ENCODE data around the gene ADRA1B. TPM values are rescaled to one million over a fixed set of nuclear protein-coding genes. Genes with fewer than 3 reads are reported as not detected.

ADRA1B gene
- total RNA-seq, 1 experiment from 2014 or later = 8.3 TPM

DNA sequence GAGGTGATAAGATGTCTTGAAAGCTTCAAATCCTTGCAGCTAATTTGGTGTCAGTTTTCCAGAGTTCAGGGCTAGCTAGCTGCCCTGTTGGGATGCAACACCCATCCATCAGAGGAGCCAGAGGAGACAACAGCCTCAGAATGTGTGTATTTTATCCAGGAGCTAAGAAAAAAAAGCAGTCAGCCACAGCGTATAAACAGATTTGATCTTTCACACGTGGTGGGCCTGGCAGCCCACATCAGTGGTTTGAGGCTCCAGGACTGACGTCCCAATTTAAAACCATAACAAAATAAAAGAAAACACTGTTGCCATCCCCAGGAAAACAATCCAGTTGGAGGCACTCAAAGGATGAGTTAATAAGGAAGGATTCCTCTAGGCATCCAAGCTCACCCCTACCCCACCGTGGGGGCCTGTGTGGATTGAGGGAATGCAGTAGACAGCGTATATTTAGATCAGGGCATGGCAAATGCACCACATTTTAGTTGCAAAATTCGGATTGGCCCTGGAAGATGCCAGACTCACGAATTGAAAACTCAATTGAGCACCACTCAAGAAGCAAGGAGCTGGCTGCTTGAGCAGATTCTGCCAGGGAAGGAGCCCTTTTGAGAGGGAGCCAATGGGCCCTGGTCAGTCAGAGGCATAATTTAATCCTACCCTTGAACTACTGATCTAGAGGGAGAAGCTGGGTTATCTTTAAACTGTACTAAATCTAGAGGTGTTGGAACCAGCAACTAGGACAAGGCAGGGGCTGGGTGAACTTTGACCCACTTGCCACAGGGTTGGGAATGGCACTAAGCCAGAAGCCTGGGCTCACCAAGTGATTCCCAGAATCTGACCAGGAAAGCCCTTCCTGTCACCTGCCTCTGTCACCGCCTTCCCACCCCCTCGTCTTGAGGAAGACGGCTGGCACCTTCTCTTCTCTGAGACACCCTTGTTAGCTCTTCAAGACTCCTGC lies 17.5 kb downstream of the ADRA1B start:
- no peaks in the 10 kb centered on the region for H3K27me3 ChIP-seq (ENCODE audit: control insufficient read depth, insufficient read depth, low read length)
- H3K4me1 ChIP-seq (ENCODE audit: control insufficient read depth, insufficient read depth, low read length) = peaks cover 1% of the 10 kb centered on the region; the same call in 1 of the 2 replicates
- no peak for ATAC-seq
- no peak overlapping the region for H3K4me3 ChIP-seq (ENCODE audit: low read depth in 2 of 2, low read length in 2 of 2)
- CTCF ChIA-PET = no interaction called here
- no peak overlapping the region for H3K27ac ChIP-seq (ENCODE audit: low read length)
- H3K9me3 ChIP-seq (ENCODE audit: control insufficient read depth, insufficient read depth, low read depth, low read length) = no peaks in the 10 kb centered on the region
- no peak for DNase-seq (ENCODE audit: low read depth, low spot score)
- POLR2A ChIA-PET = no interaction called here
- no TSS peak for BruUV-seq (replicated peaks)
- no peaks in the 10 kb centered on the region for H3K36me3 ChIP-seq (ENCODE audit: control insufficient read depth, insufficient read depth, low read length)
- TF ChIP-seq POLR2AphosphoS5 (IDR thresholded peaks at IDR 0.05; ENCODE audit: low read depth, low read length) (no peak), SIN3A (IDR thresholded peaks at IDR 0.05; ENCODE audit: borderline replicate concordance, insufficient read depth, low read depth, low read length) (no peak), TCF7L2 (IDR thresholded peaks at IDR 0.05; ENCODE audit: low read depth, low read length) (no peak)
- TF ChIP-seq, protein P1, sequence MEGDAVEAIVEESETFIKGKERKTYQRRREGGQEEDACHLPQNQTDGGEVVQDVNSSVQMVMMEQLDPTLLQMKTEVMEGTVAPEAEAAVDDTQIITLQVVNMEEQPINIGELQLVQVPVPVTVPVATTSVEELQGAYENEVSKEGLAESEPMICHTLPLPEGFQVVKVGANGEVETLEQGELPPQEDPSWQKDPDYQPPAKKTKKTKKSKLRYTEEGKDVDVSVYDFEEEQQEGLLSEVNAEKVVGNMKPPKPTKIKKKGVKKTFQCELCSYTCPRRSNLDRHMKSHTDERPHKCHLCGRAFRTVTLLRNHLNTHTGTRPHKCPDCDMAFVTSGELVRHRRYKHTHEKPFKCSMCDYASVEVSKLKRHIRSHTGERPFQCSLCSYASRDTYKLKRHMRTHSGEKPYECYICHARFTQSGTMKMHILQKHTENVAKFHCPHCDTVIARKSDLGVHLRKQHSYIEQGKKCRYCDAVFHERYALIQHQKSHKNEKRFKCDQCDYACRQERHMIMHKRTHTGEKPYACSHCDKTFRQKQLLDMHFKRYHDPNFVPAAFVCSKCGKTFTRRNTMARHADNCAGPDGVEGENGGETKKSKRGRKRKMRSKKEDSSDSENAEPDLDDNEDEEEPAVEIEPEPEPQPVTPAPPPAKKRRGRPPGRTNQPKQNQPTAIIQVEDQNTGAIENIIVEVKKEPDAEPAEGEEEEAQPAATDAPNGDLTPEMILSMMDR (IDR thresholded peaks at IDR 0.05) = no peak
- TF ChIP-seq, protein P2, sequence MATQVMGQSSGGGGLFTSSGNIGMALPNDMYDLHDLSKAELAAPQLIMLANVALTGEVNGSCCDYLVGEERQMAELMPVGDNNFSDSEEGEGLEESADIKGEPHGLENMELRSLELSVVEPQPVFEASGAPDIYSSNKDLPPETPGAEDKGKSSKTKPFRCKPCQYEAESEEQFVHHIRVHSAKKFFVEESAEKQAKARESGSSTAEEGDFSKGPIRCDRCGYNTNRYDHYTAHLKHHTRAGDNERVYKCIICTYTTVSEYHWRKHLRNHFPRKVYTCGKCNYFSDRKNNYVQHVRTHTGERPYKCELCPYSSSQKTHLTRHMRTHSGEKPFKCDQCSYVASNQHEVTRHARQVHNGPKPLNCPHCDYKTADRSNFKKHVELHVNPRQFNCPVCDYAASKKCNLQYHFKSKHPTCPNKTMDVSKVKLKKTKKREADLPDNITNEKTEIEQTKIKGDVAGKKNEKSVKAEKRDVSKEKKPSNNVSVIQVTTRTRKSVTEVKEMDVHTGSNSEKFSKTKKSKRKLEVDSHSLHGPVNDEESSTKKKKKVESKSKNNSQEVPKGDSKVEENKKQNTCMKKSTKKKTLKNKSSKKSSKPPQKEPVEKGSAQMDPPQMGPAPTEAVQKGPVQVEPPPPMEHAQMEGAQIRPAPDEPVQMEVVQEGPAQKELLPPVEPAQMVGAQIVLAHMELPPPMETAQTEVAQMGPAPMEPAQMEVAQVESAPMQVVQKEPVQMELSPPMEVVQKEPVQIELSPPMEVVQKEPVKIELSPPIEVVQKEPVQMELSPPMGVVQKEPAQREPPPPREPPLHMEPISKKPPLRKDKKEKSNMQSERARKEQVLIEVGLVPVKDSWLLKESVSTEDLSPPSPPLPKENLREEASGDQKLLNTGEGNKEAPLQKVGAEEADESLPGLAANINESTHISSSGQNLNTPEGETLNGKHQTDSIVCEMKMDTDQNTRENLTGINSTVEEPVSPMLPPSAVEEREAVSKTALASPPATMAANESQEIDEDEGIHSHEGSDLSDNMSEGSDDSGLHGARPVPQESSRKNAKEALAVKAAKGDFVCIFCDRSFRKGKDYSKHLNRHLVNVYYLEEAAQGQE (IDR thresholded peaks at IDR 0.05; ENCODE audit: insufficient read depth in 1 of 2, low read depth in 2 of 2, low read length in 1 of 2) = no peak
- in situ Hi-C loops (cut with HindIII; ENCODE audit: low pct_unique_long_range_greater_than_20kb, low sequenced_read_pairs) = no loop called here
- intact Hi-C loops (cut with micrococcal nuclease; ENCODE audit: unreplicated experiment) = no loop called here

- ATAC-seq = no peak
- Histone ChIP-seq H3K4me3 (ENCODE audit: low read depth in 2 of 2, low read length in 2 of 2) (no peak overlapping the region), H3K9me3 (ENCODE audit: control insufficient read depth, insufficient read depth, low read depth, low read length) (no peaks in the 10 kb centered on the region), H3K27ac (ENCODE audit: low read length) (no peak overlapping the region), H3K27me3 (ENCODE audit: control insufficient read depth, insufficient read depth, low read length) (no peaks in the 10 kb centered on the region), H3K36me3 (ENCODE audit: control insufficient read depth, insufficient read depth, low read length) (no peaks in the 10 kb centered on the region), H3K4me1 (ENCODE audit: control insufficient read depth, insufficient read depth, low read length) (no peaks in the 10 kb centered on the region; the same call in none of the 2 replicates)
- DNase-seq (ENCODE audit: low read depth, low spot score) = no peak
- CTCF ChIA-PET = no interaction called here
- in situ Hi-C loops (cut with HindIII; ENCODE audit: low pct_unique_long_range_greater_than_20kb, low sequenced_read_pairs) = no loop called here
- intact Hi-C loops (cut with micrococcal nuclease; ENCODE audit: unreplicated experiment) = no loop called here
- BruUV-seq (replicated peaks) = no TSS peak
- POLR2A ChIA-PET = no interaction called here
- TF ChIP-seq POLR2AphosphoS5 (IDR thresholded peaks at IDR 0.05; ENCODE audit: low read depth, low read length) (no peak), SIN3A (IDR thresholded peaks at IDR 0.05; ENCODE audit: borderline replicate concordance, insufficient read depth, low read depth, low read length) (no peak), TCF7L2 (IDR thresholded peaks at IDR 0.05; ENCODE audit: low read depth, low read length) (no peak)
- TF ChIP-seq, protein P2 (IDR thresholded peaks at IDR 0.05; ENCODE audit: insufficient read depth in 1 of 2, low read depth in 2 of 2, low read length in 1 of 2) = no peak
These were observed 19.7 kb downstream of the ADRA1B start for GRCh38 chr5:159935946-159936345.

All from Panc1 (cell line).